ENCODE measurements around the gene AK9. TPM values are rescaled to one million over a fixed set of nuclear protein-coding genes. Genes with fewer than 3 reads are reported as not detected.

AK9 gene
- total RNA-seq, result 2.8 and 7.6 TPM in 2 replicates

GRCh38 chr6:109690737-109691621 is at the start of gene AK9, which contains the start of gene FIG4:
Gene AK9, minus strand, starts transcription at chr6:109691202. Its CDS starts 15,457 bp downstream, at chr6:109675745.
Gene FIG4, plus strand, starts transcription at chr6:109691296. Its CDS starts 140 bp downstream, at chr6:109691436.

GRCh38 chr6:109482905-109483734 is 207.9 kb downstream of the AK9 start, which contains the start of gene ZBTB24:
Gene ZBTB24, minus strand, starts transcription at chr6:109483219. Its CDS starts 1,193 bp downstream, at chr6:109482026.

GRCh38 chr6:109455437-109456110 is 235.4 kb downstream of the AK9 start, which contains the start of gene MICAL1:
Gene MICAL1, minus strand, starts transcription at chr6:109455772. Its CDS starts 1,576 bp downstream, at chr6:109454196.

Other genes starting within 250 kb of the AK9 start
- 21.1 and 28.3 TPM in 2 replicates for gene MICAL1, start 235.4 kb downstream of the AK9 start, total RNA-seq
- gene ZBTB24, start 208.0 kb downstream of the AK9 start, total RNA-seq, result 3.6 and 6.2 TPM in 2 replicates
- gene FIG4, start 94 bp upstream of the AK9 start, total RNA-seq, result 9.2 and 15.2 TPM in 2 replicates